ENCODE data around the gene FOXF2. TPM values are rescaled to one million over a fixed set of nuclear protein-coding genes. Genes with fewer than 3 reads are reported as not detected.

Gene FOXF2
- total and polyA plus RNA-seq, 2 experiments from 2014 or later = not detected

GRCh38 chr6:1391800-1392309 lies 2.5 kb downstream of the FOXF2 start (continued):
- TF ChIP-seq ETS1 (IDR thresholded peaks at IDR 0.05) (no peak), CTCF (conservative IDR thresholded peaks at IDR 0.05; ENCODE audit: low read depth in 2 of 2) (no peak), JUNB (IDR thresholded peaks at IDR 0.05; ENCODE audit: unreplicated experiment) (no peak), ZNF114 (CRISPR knock-in tag; IDR thresholded peaks at IDR 0.05) (no peak), NANOG (IDR thresholded peaks at IDR 0.05; ENCODE audit: borderline replicate concordance) (no peak), POLR2AphosphoS5 (IDR thresholded peaks at IDR 0.05; ENCODE audit: low read depth) (no peak), STAT1 (IDR thresholded peaks at IDR 0.05; ENCODE audit: unreplicated experiment) (no peak), CREB1 (CRISPR knock-in tag; IDR thresholded peaks at IDR 0.05; ENCODE audit: low read depth) (no peak), REST (IDR thresholded peaks at IDR 0.05; ENCODE audit: unreplicated experiment) (no peak), EZH2 (IDR thresholded peaks at IDR 0.05; ENCODE audit: low read depth, unreplicated experiment) (peak; percentile 77), ZNF331 (CRISPR knock-in tag; IDR thresholded peaks at IDR 0.05; ENCODE audit: low read depth) (no peak)

- Histone ChIP-seq H3K4me1 (ENCODE audit: insufficient read depth) (peaks cover 16% of the 10 kb centered on the region; the same call in 1 of the 2 replicates), H3K27me3 (ENCODE audit: insufficient read depth) (peaks cover 94% of the 10 kb centered on the region), H3K36me3 (ENCODE audit: insufficient read depth) (no peaks in the 10 kb centered on the region), H4K20me1 (replicated peaks; ENCODE audit: insufficient read depth) (peaks cover 30% of the 10 kb centered on the region), H3K4me3 (peak overlapping the region; percentile 43), H3K27ac (ENCODE audit: low read depth) (no peak overlapping the region), H3K4me2 (peak overlapping the region; percentile 69), H3F3A (replicated peaks; ENCODE audit: low read depth) (peaks cover 3% of the 10 kb centered on the region; the same call in 1 of the 2 replicates), H3K79me2 (replicated peaks; ENCODE audit: insufficient read depth) (no peaks in the 10 kb centered on the region), H2AFZ (no peak overlapping the region; the same call in 1 of the 2 replicates), H3K9me2 (ENCODE audit: insufficient read depth) (no peaks in the 10 kb centered on the region)
- Mint-ChIP-seq H3K36me3 (ENCODE audit: low read depth) (no peaks in the 10 kb centered on the region; the same call in 2 of the 3 replicates), H3K9me3 (peaks cover 4% of the 10 kb centered on the region; the same call in 2 of the 3 replicates), H3K4me3 (no peak overlapping the region; the same call in 2 of the 3 replicates), H3K27ac (no peak overlapping the region), H3K27me3 (ENCODE audit: insufficient read depth, low read depth, poor library complexity) (peaks cover 92% of the 10 kb centered on the region), H3K4me1 (peaks cover 38% of the 10 kb centered on the region)
- peak; percentile 6 for ATAC-seq
- DNase-seq (ENCODE audit: low spot score) = peak; percentile 62
- TF ChIP-seq EZH2phosphoT487 (IDR thresholded peaks at IDR 0.05; ENCODE audit: unreplicated experiment) (peak; percentile 85), ETS1 (IDR thresholded peaks at IDR 0.05) (no peak), EZH2 (IDR thresholded peaks at IDR 0.05; ENCODE audit: low read depth, unreplicated experiment) (peak; percentile 89)
Observed at GRCh38 chr6:1392813-1393640, 3.7 kb downstream of the FOXF2 start.

All from GM23338 (cell line).